HepG2 (cell line): ENCODE measurements around the gene SLF1. TPM values are rescaled to one million over a fixed set of nuclear protein-coding genes. Genes with fewer than 3 reads are reported as not detected.
"Not testable (repeated sequence)": the region's sequence is repeated elsewhere in the genome, so short reads cannot be mapped to it uniquely, and the experiment has no call there.

Experiments used
- ATAC-seq: fragments of 200-7000 bp; cut with Tn5 transposase; 3 replicates; pipeline ENCODE4 v1.9.1; 2020; ENCODE audit warnings: mild to moderate bottlenecking, moderate library complexity
- BruUV-seq: library from RNA; stranded (reverse); fragments of 400-500 nt; replicated peaks from 2 replicates; lab custom pipeline; 2021; lab: Mats Ljungman, UMichigan
- CTCF ChIA-PET: fragments of 300-600 bp; formaldehyde crosslinking; extraction: SDS; loops from one replicate; lab custom pipeline; 2021; ENCODE audit warnings: low total read pairs, inconsistent platforms, low intra/inter-chr PET ratio; lab: Yijun Ruan, JAX
- POLR2A ChIA-PET: fragments of 350-600 bp; sonication (Branson Sonifier 250); formaldehyde crosslinking; loops from one replicate; lab custom pipeline; 2020; ENCODE audit warnings: antibody characterized with exemption, inconsistent platforms; lab: Yijun Ruan, JAX
- DNase-seq: peaks from one replicate; pipeline ENCODE4 v3.0.0-alpha.2; 2015; ENCODE audit warnings: low spot score
- FAIRE-seq: peaks from 3 replicates; lab custom pipeline; 2011; peaks lifted over from hg19 to GRCh38; lab: Jason Lieb, UNC
- H2AFZ ChIP-seq: one replicate; pipeline ENCODE4 v1.6.1; 2011; ENCODE audit warnings: low read length, inconsistent platforms
- H3K27ac ChIP-seq: fragments of 300-600 bp; 3 replicates; pipeline ENCODE4 v1.8.0; 2011; ENCODE audit warnings: mixed run types, mild to moderate bottlenecking, mixed read lengths, low read length, inconsistent platforms; ENCODE audit not compliant: insufficient read depth; ENCODE audit errors: extremely low read length
- H3K27me3 ChIP-seq, 2 experiments: fragments of 200-600 bp in 1 of 2; 2 replicates in 1 of 2; 3 replicates in 1 of 2; pipeline versions ENCODE4 v1.6.0 to v1.8.0; 2011; ENCODE audit warnings: low read length in 2 of 2, mild to moderate bottlenecking in 2 of 2, moderate library complexity in 2 of 2, inconsistent platforms in 1 of 2; ENCODE audit not compliant: insufficient read depth in 2 of 2, control insufficient read depth in 1 of 2
- H3K36me3 ChIP-seq, 2 experiments: fragments of 200-600 bp in 1 of 2; replicated peaks in 1 of 2; 2 replicates in 1 of 2; 3 replicates in 1 of 2; pipeline versions ENCODE4 v1.5.1 to v1.8.0; 2011; ENCODE audit warnings: low read length in 2 of 2, inconsistent platforms in 1 of 2; ENCODE audit not compliant: insufficient read depth in 2 of 2, control insufficient read depth in 1 of 2
- H3K4me1 ChIP-seq: 2 replicates; pipeline ENCODE4 v1.5.1; 2012; ENCODE audit warnings: low read length, inconsistent platforms; ENCODE audit not compliant: insufficient read depth
- H3K4me2 ChIP-seq: 2 replicates; pipeline ENCODE4 v1.6.0; 2011; ENCODE audit warnings: low read depth, low read length, inconsistent platforms
- H3K4me3 ChIP-seq, 3 experiments: fragments of 200-600 bp in 1 of 3; sonication (generic), shearing (Covaris generic) in 1 of 3; replicated peaks in 1 of 3; 2 replicates each; pipeline ENCODE4 v1.5.1; 2011 to 2016; ENCODE audit warnings: low read length in 3 of 3, inconsistent platforms in 2 of 3, low read depth in 2 of 3, mild to moderate bottlenecking in 2 of 3, control low read depth in 1 of 3, mixed read lengths in 1 of 3; ENCODE audit not compliant: insufficient read depth in 1 of 3
- H3K79me2 ChIP-seq: one replicate; pipeline ENCODE4 v1.6.1; 2011; ENCODE audit warnings: low read length, inconsistent platforms; ENCODE audit not compliant: insufficient read depth
- H3K9ac ChIP-seq: 2 replicates; pipeline ENCODE4 v1.6.0; 2011; ENCODE audit warnings: mild to moderate bottlenecking, low read depth, low read length, inconsistent platforms; ENCODE audit not compliant: insufficient read depth
- H3K9me3 ChIP-seq: 2 replicates; pipeline ENCODE4 v1.5.1; 2012; ENCODE audit warnings: mild to moderate bottlenecking, low read length
- H4K20me1 ChIP-seq: 2 replicates; pipeline ENCODE4 v1.6.0; 2011; ENCODE audit warnings: inconsistent platforms, mild to moderate bottlenecking, low read length, moderate library complexity; ENCODE audit not compliant: insufficient read depth
- ADNP ChIP-seq: sonication (generic); formaldehyde crosslinking; IDR thresholded peaks from 2 replicates; pipeline ENCODE4 v1.4.0; 2020; ENCODE audit warnings: missing genetic modification reagents
- SSRP1 ChIP-seq: IDR thresholded peaks from 2 replicates; pipeline ENCODE4 v1.6.1; 2016; ENCODE audit warnings: control low read depth
- ZNF460 ChIP-seq: sonication (generic); formaldehyde crosslinking; IDR thresholded peaks from 2 replicates; pipeline ENCODE4 v1.5.1; 2020; ENCODE audit warnings: missing genetic modification reagents, mild to moderate bottlenecking, borderline replicate concordance
- ZNF572 ChIP-seq: sonication (generic); formaldehyde crosslinking; IDR thresholded peaks from 2 replicates; pipeline ENCODE4 v1.5.1; 2020; ENCODE audit warnings: mild to moderate bottlenecking, missing genetic modification reagents
- WGBS: methylation state at CpG from one replicate; pipeline ENCODE4 v1.1.6; 2017; ENCODE audit warnings: low lambda C conversion rate; 5-methylcytosine and 5-hydroxymethylcytosine counted together
- in situ Hi-C: cut with HindIII; loops from 2 replicates; pipeline ENCODE4 v1.10.0; 2017; ENCODE audit warnings: low pct_unique_long_range_greater_than_20kb; ENCODE audit not compliant: extremely low pct_ligation_motif_present
- intact Hi-C: fragments of 100-400 bp; cut with micrococcal nuclease; formaldehyde crosslinking; loops from one replicate; pipeline ENCODE4 v1.10.0; 2022; ENCODE audit not compliant: unreplicated experiment
- polyA plus RNA-seq, 8 experiments: library from polyadenylated mRNA; depleted of rRNA in 3 of 8; stranded (reverse) in 7 of 8; unstranded in 1 of 8; fragments of >200 nt; fragmentation: Illumina TruSeq in 4 of 8; extraction: Trizol in 4 of 8; gene quantifications; 2 replicates each; pipeline versions ENCODE4 v1.2.1 to v1.2.3, GENCODE V29; 2011 to 2016; ENCODE audit warnings: low read depth in 4 of 8, missing spikeins in 1 of 8, mixed read lengths in 1 of 8; ENCODE audit not compliant: insufficient read depth in 1 of 8
- total RNA-seq, 5 experiments: library from RNA; depleted of rRNA; stranded (reverse); fragments of >200 nt; fragmentation: Illumina TruSeq; extraction: Trizol; gene quantifications; 2 replicates each; pipeline ENCODE4 v1.2.3, GENCODE V29; 2016; ENCODE audit warnings: low read depth in 1 of 5

The SLF1 gene
- total and polyA plus RNA-seq, 2 of the 13 experiments (the other 11 are each of a cell fraction or from before 2014, with no cell fraction given): 2.1 to 9.1 TPM

DNA sequence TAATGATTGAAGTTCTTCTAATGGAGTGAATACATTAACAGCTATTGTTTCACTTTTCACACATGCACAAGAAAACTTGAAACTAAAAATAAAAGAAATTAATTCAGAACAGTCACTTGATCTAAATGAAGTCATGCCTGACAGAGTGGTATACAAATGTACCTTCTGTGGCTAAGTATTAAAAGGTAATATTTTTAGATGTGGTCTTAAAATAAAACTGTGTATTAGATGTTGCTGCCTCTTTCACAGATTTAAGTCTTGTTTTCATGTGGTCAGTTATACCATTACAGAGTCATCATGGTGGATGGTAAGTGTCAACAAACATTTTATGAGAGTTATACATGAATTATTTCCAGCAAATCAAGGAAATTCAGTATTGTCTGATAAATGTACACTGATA is 47.1 kb upstream of the SLF1 start:
- no peaks in the 10 kb centered on the region for H3K79me2 ChIP-seq
- no peaks in the 10 kb centered on the region for H3K4me1 ChIP-seq
- no peak for TF ChIP-seq ZNF460 (CRISPR knock-in tag)
- TF ChIP-seq ZNF572: no peak
- TF ChIP-seq ADNP (CRISPR knock-in tag): no peak
- TF ChIP-seq SSRP1: no peak
- no peaks in the 10 kb centered on the region for H3K9me3 ChIP-seq
- no peaks in the 10 kb centered on the region for H4K20me1 ChIP-seq
- H3K27ac ChIP-seq: no peak overlapping the region
- H2AFZ ChIP-seq: no peak overlapping the region
- ATAC-seq (no peak), FAIRE-seq (no peak), DNase-seq (no peak)
- in situ Hi-C loops (no loop called here), intact Hi-C loops (no loop called here)
- H3K27me3 ChIP-seq: no peaks in the 10 kb centered on the region
- H3K36me3 ChIP-seq: no peaks in the 10 kb centered on the region
- H3K4me3 ChIP-seq: no peak overlapping the region
- no peak overlapping the region for H3K9ac ChIP-seq
- CTCF ChIA-PET: no interaction called here
- POLR2A ChIA-PET: no interaction called here
- H3K4me2 ChIP-seq: no peak overlapping the region
- BruUV-seq: no TSS peak

- H2AFZ ChIP-seq, H3K4me3 ChIP-seq, H3K79me2 ChIP-seq, H3K9ac ChIP-seq, intact Hi-C loops, H4K20me1 ChIP-seq, H3K27me3 ChIP-seq, FAIRE-seq, POLR2A ChIA-PET, CTCF ChIA-PET, in situ Hi-C loops, H3K9me3 ChIP-seq, BruUV-seq, H3K4me2 ChIP-seq, H3K4me1 ChIP-seq, DNase-seq, H3K36me3 ChIP-seq, ATAC-seq, H3K27ac ChIP-seq: not testable (repeated sequence)
- 50% methylated on average over 1 of the region's 1 CpG for WGBS
Observed at GRCh38 chr5:94573349-94573748, 45.1 kb upstream of the SLF1 start.
